ENCODE results near the gene ARHGEF17. TPM values are rescaled to one million over a fixed set of nuclear protein-coding genes. Genes with fewer than 3 reads are reported as not detected.

The ARHGEF17 gene
- total and polyA plus RNA-seq, 4 donors = 2.6 to 12.6 (median 5.7) TPM

GRCh38 chr11:73333640-73334383, 25.7 kb downstream of the ARHGEF17 start:
- Histone ChIP-seq H3K4me3 (ENCODE audit: low read depth in 1 of 3, low read length in 3 of 3) (no peak overlapping the region), H3K27me3 (ENCODE audit: control insufficient read depth in 4 of 4, insufficient read depth in 4 of 4, low read length in 3 of 4) (no peaks in the 10 kb centered on the region), H3K27ac (ENCODE audit: low read depth in 1 of 2, low read length in 2 of 2) (peak overlapping the region; percentile 44 to 67), H3K36me3 (ENCODE audit: control insufficient read depth in 4 of 4, insufficient read depth in 3 of 4, low read depth in 1 of 4, low read length in 3 of 4) (no peaks in the 10 kb centered on the region), H3K9ac (ENCODE audit: low read depth in 1 of 2, low read length in 2 of 2) (no peak overlapping the region), H3K4me1 (ENCODE audit: control insufficient read depth in 4 of 4, insufficient read depth in 4 of 4, low read length in 3 of 4) (peaks cover 0 to 9% (median 0%) of the 10 kb centered on the region in 4 donors), H3K9me3 (ENCODE audit: control insufficient read depth in 4 of 4, low read length in 3 of 4) (no peaks in the 10 kb centered on the region)
- WGBS = 73% methylated on average over 4 of the region's 4 CpGs
- no peak for TF ChIP-seq RXRA (IDR thresholded peaks at IDR 0.05)
- TF ChIP-seq RAD21 (IDR thresholded peaks at IDR 0.05) = no peak
- TF ChIP-seq ZBTB33 (IDR thresholded peaks at IDR 0.05) = no peak
- no peak for TF ChIP-seq FOXA1 (IDR thresholded peaks at IDR 0.05)
- TF ChIP-seq, protein P1, sequence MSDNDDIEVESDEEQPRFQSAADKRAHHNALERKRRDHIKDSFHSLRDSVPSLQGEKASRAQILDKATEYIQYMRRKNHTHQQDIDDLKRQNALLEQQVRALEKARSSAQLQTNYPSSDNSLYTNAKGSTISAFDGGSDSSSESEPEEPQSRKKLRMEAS (IDR thresholded peaks at IDR 0.05) = no peak
- TF ChIP-seq, protein P2, sequence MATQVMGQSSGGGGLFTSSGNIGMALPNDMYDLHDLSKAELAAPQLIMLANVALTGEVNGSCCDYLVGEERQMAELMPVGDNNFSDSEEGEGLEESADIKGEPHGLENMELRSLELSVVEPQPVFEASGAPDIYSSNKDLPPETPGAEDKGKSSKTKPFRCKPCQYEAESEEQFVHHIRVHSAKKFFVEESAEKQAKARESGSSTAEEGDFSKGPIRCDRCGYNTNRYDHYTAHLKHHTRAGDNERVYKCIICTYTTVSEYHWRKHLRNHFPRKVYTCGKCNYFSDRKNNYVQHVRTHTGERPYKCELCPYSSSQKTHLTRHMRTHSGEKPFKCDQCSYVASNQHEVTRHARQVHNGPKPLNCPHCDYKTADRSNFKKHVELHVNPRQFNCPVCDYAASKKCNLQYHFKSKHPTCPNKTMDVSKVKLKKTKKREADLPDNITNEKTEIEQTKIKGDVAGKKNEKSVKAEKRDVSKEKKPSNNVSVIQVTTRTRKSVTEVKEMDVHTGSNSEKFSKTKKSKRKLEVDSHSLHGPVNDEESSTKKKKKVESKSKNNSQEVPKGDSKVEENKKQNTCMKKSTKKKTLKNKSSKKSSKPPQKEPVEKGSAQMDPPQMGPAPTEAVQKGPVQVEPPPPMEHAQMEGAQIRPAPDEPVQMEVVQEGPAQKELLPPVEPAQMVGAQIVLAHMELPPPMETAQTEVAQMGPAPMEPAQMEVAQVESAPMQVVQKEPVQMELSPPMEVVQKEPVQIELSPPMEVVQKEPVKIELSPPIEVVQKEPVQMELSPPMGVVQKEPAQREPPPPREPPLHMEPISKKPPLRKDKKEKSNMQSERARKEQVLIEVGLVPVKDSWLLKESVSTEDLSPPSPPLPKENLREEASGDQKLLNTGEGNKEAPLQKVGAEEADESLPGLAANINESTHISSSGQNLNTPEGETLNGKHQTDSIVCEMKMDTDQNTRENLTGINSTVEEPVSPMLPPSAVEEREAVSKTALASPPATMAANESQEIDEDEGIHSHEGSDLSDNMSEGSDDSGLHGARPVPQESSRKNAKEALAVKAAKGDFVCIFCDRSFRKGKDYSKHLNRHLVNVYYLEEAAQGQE (IDR thresholded peaks at IDR 0.05) = no peak
- TF ChIP-seq EGR1 (IDR thresholded peaks at IDR 0.05; ENCODE audit: low read depth in 2 of 2) = no peak
- TF ChIP-seq NR2F2 (IDR thresholded peaks at IDR 0.05) = no peak
- TF ChIP-seq HNF4A (conservative IDR thresholded peaks at IDR 0.05) = no peak
- no peak for TF ChIP-seq GABPA (IDR thresholded peaks at IDR 0.05 in 1 of 2, conservative IDR thresholded peaks at IDR 0.05 in 1 of 2)
- TF ChIP-seq TAF1 (conservative IDR thresholded peaks at IDR 0.05) = no peak
- TF ChIP-seq JUND (IDR thresholded peaks at IDR 0.05) = no peak
- TF ChIP-seq HNF4G (IDR thresholded peaks at IDR 0.05) = no peak
- TF ChIP-seq YY1 (IDR thresholded peaks at IDR 0.05) = no peak
- TF ChIP-seq, protein P3, sequence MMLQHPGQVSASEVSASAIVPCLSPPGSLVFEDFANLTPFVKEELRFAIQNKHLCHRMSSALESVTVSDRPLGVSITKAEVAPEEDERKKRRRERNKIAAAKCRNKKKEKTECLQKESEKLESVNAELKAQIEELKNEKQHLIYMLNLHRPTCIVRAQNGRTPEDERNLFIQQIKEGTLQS (IDR thresholded peaks at IDR 0.05) = no peak
- TF ChIP-seq, protein P4, sequence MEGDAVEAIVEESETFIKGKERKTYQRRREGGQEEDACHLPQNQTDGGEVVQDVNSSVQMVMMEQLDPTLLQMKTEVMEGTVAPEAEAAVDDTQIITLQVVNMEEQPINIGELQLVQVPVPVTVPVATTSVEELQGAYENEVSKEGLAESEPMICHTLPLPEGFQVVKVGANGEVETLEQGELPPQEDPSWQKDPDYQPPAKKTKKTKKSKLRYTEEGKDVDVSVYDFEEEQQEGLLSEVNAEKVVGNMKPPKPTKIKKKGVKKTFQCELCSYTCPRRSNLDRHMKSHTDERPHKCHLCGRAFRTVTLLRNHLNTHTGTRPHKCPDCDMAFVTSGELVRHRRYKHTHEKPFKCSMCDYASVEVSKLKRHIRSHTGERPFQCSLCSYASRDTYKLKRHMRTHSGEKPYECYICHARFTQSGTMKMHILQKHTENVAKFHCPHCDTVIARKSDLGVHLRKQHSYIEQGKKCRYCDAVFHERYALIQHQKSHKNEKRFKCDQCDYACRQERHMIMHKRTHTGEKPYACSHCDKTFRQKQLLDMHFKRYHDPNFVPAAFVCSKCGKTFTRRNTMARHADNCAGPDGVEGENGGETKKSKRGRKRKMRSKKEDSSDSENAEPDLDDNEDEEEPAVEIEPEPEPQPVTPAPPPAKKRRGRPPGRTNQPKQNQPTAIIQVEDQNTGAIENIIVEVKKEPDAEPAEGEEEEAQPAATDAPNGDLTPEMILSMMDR (IDR thresholded peaks at IDR 0.05; ENCODE audit: low read depth, low read length, missing input control) = no peak
- no peak for TF ChIP-seq SP1 (IDR thresholded peaks at IDR 0.05)
- TF ChIP-seq FOXA2 (IDR thresholded peaks at IDR 0.05) = no peak
- DNase-seq (ENCODE audit: low spot score) = no peak

Measured in liver (tissue), 9 donors.